BLaER1 treated with 17β-estradiol and CSF1 and Interleukin-3, amounts not matched to agents 10 nM and 100 nM (cell line): ENCODE results near the gene TAF8.

Experiments used
- H3K27ac ChIP-seq, 11 experiments: shearing (Covaris generic); formaldehyde crosslinking; 2 replicates each; pipeline ENCODE4 v1.8.1; 2022
- H3K27me3 ChIP-seq, 11 experiments: shearing (Covaris generic); formaldehyde crosslinking; 2 replicates each; pipeline ENCODE4 v1.8.1; 2022
- H3K36me3 ChIP-seq, 11 experiments: shearing (Covaris generic); formaldehyde crosslinking; 2 replicates each; pipeline ENCODE4 v1.8.1; 2022
- H3K4me1 ChIP-seq, 10 experiments: shearing (Covaris generic); formaldehyde crosslinking; 2 replicates each; pipeline ENCODE4 v1.8.1; 2022
- H3K4me2 ChIP-seq, 11 experiments: shearing (Covaris generic); formaldehyde crosslinking; 2 replicates each; pipeline ENCODE4 v1.8.1; 2022
- H3K4me3 ChIP-seq, 10 experiments: shearing (Covaris generic); formaldehyde crosslinking; 2 replicates each; pipeline ENCODE4 v1.8.1; 2022
- H3K9ac ChIP-seq, 11 experiments: shearing (Covaris generic); formaldehyde crosslinking; 2 replicates each; pipeline ENCODE4 v1.8.1; 2022
- H3K9me3 ChIP-seq, 11 experiments: shearing (Covaris generic); formaldehyde crosslinking; replicated peaks in 1 of 11; 2 replicates each; pipeline ENCODE4 v1.8.1; 2022
- H4K20me1 ChIP-seq, 11 experiments: shearing (Covaris generic); formaldehyde crosslinking; 2 replicates each; pipeline ENCODE4 v1.8.1; 2022
- Cebpa-rat ChIP-seq, 11 experiments: shearing (Covaris generic); IDR thresholded peaks; 2 replicates each; pipeline ENCODE4 v1.8.1; 2022

The TAF8 gene

GRCh38 chr6:42025066-42025844, 25.1 kb upstream of the TAF8 start:
- peak overlapping the region; percentile 27 to 98 (median 92); a peak in 21 of 22 replicates for H3K27ac ChIP-seq
- TF ChIP-seq Cebpa-rat (IDR thresholded peaks at IDR 0.05) = no peak
- H3K4me3 ChIP-seq = peak overlapping the region in 4 of 10 experiments; percentile 23 to 38 (median 26); a peak in 5 of 20 replicates
- no peaks in the 10 kb centered on the region for H3K9me3 ChIP-seq
- H3K9ac ChIP-seq = peak overlapping the region in 10 of 11 experiments; percentile 47 to 89 (median 78); a peak in 19 of 22 replicates
- no peaks in the 10 kb centered on the region for H4K20me1 ChIP-seq
- H3K4me2 ChIP-seq = peak overlapping the region; percentile 74 to 92 (median 85)
- H3K36me3 ChIP-seq = peaks cover 0 to 20% (median 0%) of the 10 kb centered on the region in 11 experiments; a peak in 4 of 22 replicates
- H3K27me3 ChIP-seq = no peaks in the 10 kb centered on the region
- H3K4me1 ChIP-seq = peaks cover 93 to 100% (median 100%) of the 10 kb centered on the region in 10 experiments

GRCh38 chr6:42025845-42026243, 24.5 kb upstream of the TAF8 start:
- peak overlapping the region; percentile 42 to 98 (median 92); a peak in 21 of 22 replicates for H3K27ac ChIP-seq
- no peaks in the 10 kb centered on the region for H3K27me3 ChIP-seq
- no peaks in the 10 kb centered on the region for H3K9me3 ChIP-seq
- TF ChIP-seq Cebpa-rat (IDR thresholded peaks at IDR 0.05) = no peak
- H3K9ac ChIP-seq = peak overlapping the region in 9 of 11 experiments; percentile 64 to 89 (median 79); a peak in 18 of 22 replicates
- H3K4me2 ChIP-seq = peak overlapping the region; percentile 74 to 92 (median 85)
- H3K36me3 ChIP-seq = peaks cover 0 to 14% (median 0%) of the 10 kb centered on the region in 11 experiments; a peak in 2 of 22 replicates
- no peak overlapping the region for H3K4me3 ChIP-seq
- no peaks in the 10 kb centered on the region for H4K20me1 ChIP-seq
- H3K4me1 ChIP-seq = peaks cover 96 to 100% (median 100%) of the 10 kb centered on the region in 10 experiments

GRCh38 chr6:42026540-42026939, 23.8 kb upstream of the TAF8 start:
- H3K4me3 ChIP-seq = no peak overlapping the region
- no peaks in the 10 kb centered on the region for H4K20me1 ChIP-seq
- peak overlapping the region in 10 of 11 experiments; percentile 19 to 89 (median 78); a peak in 18 of 22 replicates for H3K9ac ChIP-seq
- peaks cover 99 to 100% (median 100%) of the 10 kb centered on the region in 10 experiments for H3K4me1 ChIP-seq
- H3K27me3 ChIP-seq = no peaks in the 10 kb centered on the region
- peak overlapping the region; percentile 74 to 92 (median 85) for H3K4me2 ChIP-seq
- peaks cover 0 to 9% (median 0%) of the 10 kb centered on the region in 11 experiments; a peak in 1 of 22 replicates for H3K36me3 ChIP-seq
- H3K27ac ChIP-seq = peak overlapping the region; percentile 42 to 98 (median 92); a peak in 21 of 22 replicates
- TF ChIP-seq Cebpa-rat (IDR thresholded peaks at IDR 0.05) = no peak
- no peaks in the 10 kb centered on the region for H3K9me3 ChIP-seq

- no peaks in the 10 kb centered on the region for H4K20me1 ChIP-seq
- peak overlapping the region in 9 of 10 experiments; percentile 4 to 54 (median 36); a peak in 15 of 20 replicates for H3K4me3 ChIP-seq
- H3K9me3 ChIP-seq = no peaks in the 10 kb centered on the region
- peak overlapping the region; percentile 65 to 98 (median 92) for H3K27ac ChIP-seq
- no peaks in the 10 kb centered on the region for H3K27me3 ChIP-seq
- H3K36me3 ChIP-seq = peaks cover 0 to 5% (median 0%) of the 10 kb centered on the region in 11 experiments; a peak in 1 of 22 replicates
- H3K4me1 ChIP-seq = peaks cover 97 to 100% (median 100%) of the 10 kb centered on the region in 10 experiments
- peak overlapping the region; percentile 59 to 89 (median 78) for H3K9ac ChIP-seq
- H3K4me2 ChIP-seq = peak overlapping the region; percentile 74 to 92 (median 85)
- TF ChIP-seq Cebpa-rat (IDR thresholded peaks at IDR 0.05) = peak in 9 of 11 experiments; percentile 46 to 95 (median 85); a peak in 15 of 22 replicates
These were observed 21.9 kb upstream of the TAF8 start for GRCh38 chr6:42028234-42029061.

GRCh38 chr6:42029062-42029685, 21.1 kb upstream of the TAF8 start:
- H3K9me3 ChIP-seq = no peaks in the 10 kb centered on the region
- no peak for TF ChIP-seq Cebpa-rat (IDR thresholded peaks at IDR 0.05)
- no peaks in the 10 kb centered on the region for H4K20me1 ChIP-seq
- H3K9ac ChIP-seq = peak overlapping the region in 10 of 11 experiments; percentile 63 to 89 (median 78); a peak in 19 of 22 replicates
- peaks cover 89 to 99% (median 96%) of the 10 kb centered on the region in 10 experiments for H3K4me1 ChIP-seq
- peaks cover 0 to 6% (median 0%) of the 10 kb centered on the region in 11 experiments; a peak in 1 of 22 replicates for H3K36me3 ChIP-seq
- H3K27me3 ChIP-seq = no peaks in the 10 kb centered on the region
- peak overlapping the region in 6 of 10 experiments; percentile 4 to 54 (median 44); a peak in 7 of 20 replicates for H3K4me3 ChIP-seq
- H3K27ac ChIP-seq = peak overlapping the region; percentile 65 to 98 (median 92); a peak in 21 of 22 replicates
- peak overlapping the region; percentile 74 to 92 (median 85) for H3K4me2 ChIP-seq

DNA sequence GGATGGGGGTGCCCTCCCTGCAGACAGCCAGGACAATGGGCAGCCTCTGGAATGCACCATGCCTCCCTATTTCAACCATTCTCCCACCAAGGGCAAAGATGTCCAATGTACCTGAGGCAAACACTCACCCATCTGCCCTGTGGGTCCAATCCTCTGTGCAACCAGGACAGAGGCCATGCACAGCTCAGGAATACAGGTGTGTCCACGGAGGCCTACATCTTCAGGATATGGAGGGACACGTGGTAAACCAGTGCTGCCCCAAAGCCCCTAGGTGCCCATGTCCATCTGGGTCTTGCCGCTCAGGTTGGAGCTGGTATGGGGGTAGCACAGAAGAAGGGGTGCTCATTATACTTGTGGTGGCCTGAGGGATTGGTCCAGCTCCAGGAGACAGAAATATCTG, 20.4 kb upstream of the TAF8 start:
- peaks cover 82 to 96% (median 89%) of the 10 kb centered on the region in 10 experiments for H3K4me1 ChIP-seq

GRCh38 chr6:42030585-42031506, 19.5 kb upstream of the TAF8 start:
- Histone ChIP-seq H3K36me3 (peaks cover 0 to 13% (median 0%) of the 10 kb centered on the region in 11 experiments; a peak in 3 of 22 replicates), H3K27ac (peak overlapping the region; percentile 40 to 98 (median 92); a peak in 21 of 22 replicates), H3K27me3 (no peaks in the 10 kb centered on the region), H3K4me2 (peak overlapping the region; percentile 74 to 92 (median 85)), H4K20me1 (no peaks in the 10 kb centered on the region), H3K4me3 (peak overlapping the region in 5 of 10 experiments; percentile 5 to 26 (median 21); a peak in 4 of 20 replicates), H3K9me3 (no peaks in the 10 kb centered on the region), H3K9ac (peak overlapping the region; percentile 50 to 89 (median 78); a peak in 21 of 22 replicates), H3K4me1 (peaks cover 73 to 96% (median 79%) of the 10 kb centered on the region in 10 experiments)
- no peak for TF ChIP-seq Cebpa-rat (IDR thresholded peaks at IDR 0.05)

More for the DNA sequence above, 20.4 kb upstream of the TAF8 start:
- Histone ChIP-seq H3K27me3 (no peaks in the 10 kb centered on the region), H3K9ac (peak overlapping the region in 9 of 11 experiments; percentile 51 to 89 (median 79); a peak in 16 of 22 replicates), H3K27ac (peak overlapping the region in 9 of 11 experiments; percentile 85 to 98 (median 93); a peak in 19 of 22 replicates), H4K20me1 (no peaks in the 10 kb centered on the region), H3K9me3 (no peaks in the 10 kb centered on the region), H3K4me2 (peak overlapping the region; percentile 74 to 92 (median 85)), H3K4me3 (no peak overlapping the region; a peak in 1 of 20 replicates), H3K36me3 (peaks cover 0 to 10% (median 0%) of the 10 kb centered on the region in 11 experiments; a peak in 3 of 22 replicates)
- TF ChIP-seq Cebpa-rat (IDR thresholded peaks at IDR 0.05) = no peak
